Naive B cell (primary cell): Measurements from ENCODE around the gene ELOVL4. TPM values are rescaled to one million over a fixed set of nuclear protein-coding genes. Genes with fewer than 3 reads are reported as not detected.

ENCODE experiments used
- ATAC-seq, 2 donors: fragments of 150-1000 bp; cut with Tn5 transposase; 2 replicates each; pipeline ENCODE4 v1.10.0; 2021; ENCODE audit warnings: low read depth in 2 of 2, mild to moderate bottlenecking in 2 of 2, moderate library complexity in 2 of 2
- DNase-seq: peaks from one replicate; pipeline ENCODE4 v3.0.0; 2022
- H3K27ac Mint-ChIP-seq, 6 donors: one replicate each; pipeline ENCODE4 v1.8.0; 2020 to 2022; ENCODE audit warnings: mild to moderate bottlenecking in 6 of 6, mixed read lengths in 6 of 6, moderate library complexity in 5 of 6, inconsistent platforms in 2 of 6
- H3K27me3 Mint-ChIP-seq, 3 donors: one replicate each; pipeline ENCODE4 v1.8.0; 2021 to 2022; ENCODE audit warnings: mixed read lengths in 3 of 3, mild to moderate bottlenecking in 1 of 3
- H3K36me3 Mint-ChIP-seq, 2 donors: one replicate each; pipeline ENCODE4 v1.8.0; 2020 to 2022; ENCODE audit warnings: mixed read lengths in 2 of 2, inconsistent platforms in 1 of 2, mild to moderate bottlenecking in 1 of 2
- H3K4me1 Mint-ChIP-seq, 3 donors: one replicate each; pipeline ENCODE4 v1.8.0; 2020 to 2022; ENCODE audit warnings: mixed read lengths in 3 of 3, inconsistent platforms in 1 of 3, mild to moderate bottlenecking in 1 of 3, moderate library complexity in 1 of 3
- H3K4me3 Mint-ChIP-seq, 8 donors: one replicate each; pipeline ENCODE4 v1.8.0; 2020 to 2022; ENCODE audit warnings: mild to moderate bottlenecking in 8 of 8, mixed read lengths in 8 of 8, moderate library complexity in 8 of 8, inconsistent platforms in 2 of 8
- H3K9me3 Mint-ChIP-seq, 7 donors: one replicate each; pipeline ENCODE4 v1.8.0; 2020 to 2022; ENCODE audit warnings: mixed read lengths in 7 of 7, mild to moderate bottlenecking in 5 of 7, inconsistent platforms in 2 of 7, moderate library complexity in 1 of 7
- polyA plus RNA-seq, 6 donors: library from polyadenylated mRNA; unstranded; fragments of 300-500 nt; fragmentation: Illumina TruSeq; gene quantifications; one replicate each; pipeline ENCODE4 v1.2.3, GENCODE V29; 2021; ENCODE audit warnings: low read depth in 6 of 6

Gene ELOVL4
- polyA plus RNA-seq, 6 donors from 2014 or later = not detected

- H3K27ac Mint-ChIP-seq = no peak overlapping the region
- no peak overlapping the region for H3K4me3 Mint-ChIP-seq
- DNase-seq (no peak), ATAC-seq (no peak)
- H3K4me1 Mint-ChIP-seq = no peaks in the 10 kb centered on the region
- peaks cover 3 to 27% (median 19%) of the 10 kb centered on the region in 7 donors for H3K9me3 Mint-ChIP-seq
- H3K27me3 Mint-ChIP-seq = no peaks in the 10 kb centered on the region
- peaks cover 0 to 5% of the 10 kb centered on the region in 2 donors for H3K36me3 Mint-ChIP-seq
Measured at GRCh38 chr6:79895382-79896074, 51.8 kb downstream of the ELOVL4 start.

DNA sequence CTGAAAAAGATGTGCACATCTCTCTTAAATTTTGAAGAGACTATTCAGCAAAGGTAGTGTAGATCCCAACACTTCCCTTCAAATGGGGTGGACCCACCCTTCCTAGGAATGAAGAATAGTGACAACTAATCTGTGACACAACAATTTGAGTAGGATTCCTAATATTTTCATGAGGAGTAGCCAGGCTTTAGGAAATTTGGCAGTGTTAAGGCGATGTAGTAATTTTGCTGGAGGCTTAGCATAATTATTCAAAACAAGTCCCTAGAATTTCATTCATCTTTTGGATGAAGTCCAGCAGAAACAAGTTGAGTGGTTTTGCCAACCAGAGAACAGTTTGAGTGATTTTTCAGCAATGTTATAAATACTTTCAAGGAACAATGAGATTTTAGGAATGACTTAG, 52.4 kb downstream of the ELOVL4 start:
- ATAC-seq = no peak
- Mint-ChIP-seq H3K9me3 (peaks cover 4 to 33% (median 19%) of the 10 kb centered on the region in 7 donors), H3K27ac (no peak overlapping the region), H3K4me3 (no peak overlapping the region), H3K27me3 (no peaks in the 10 kb centered on the region), H3K4me1 (no peaks in the 10 kb centered on the region), H3K36me3 (peaks cover 0 to 7% of the 10 kb centered on the region in 2 donors)
- no peak for DNase-seq

GRCh38 chr6:79888587-79888986, 58.8 kb downstream of the ELOVL4 start:
- Mint-ChIP-seq H3K9me3 (peaks cover 4 to 35% (median 20%) of the 10 kb centered on the region in 7 donors), H3K4me1 (no peaks in the 10 kb centered on the region), H3K27me3 (no peaks in the 10 kb centered on the region), H3K36me3 (peaks cover 0 to 7% of the 10 kb centered on the region in 2 donors), H3K4me3 (no peak overlapping the region), H3K27ac (no peak overlapping the region)
- DNase-seq (no peak), ATAC-seq (no peak)

GRCh38 chr6:79878142-79878748, 69.1 kb downstream of the ELOVL4 start:
- H3K4me1 Mint-ChIP-seq = no peaks in the 10 kb centered on the region
- DNase-seq (no peak), ATAC-seq (no peak)

DNA sequence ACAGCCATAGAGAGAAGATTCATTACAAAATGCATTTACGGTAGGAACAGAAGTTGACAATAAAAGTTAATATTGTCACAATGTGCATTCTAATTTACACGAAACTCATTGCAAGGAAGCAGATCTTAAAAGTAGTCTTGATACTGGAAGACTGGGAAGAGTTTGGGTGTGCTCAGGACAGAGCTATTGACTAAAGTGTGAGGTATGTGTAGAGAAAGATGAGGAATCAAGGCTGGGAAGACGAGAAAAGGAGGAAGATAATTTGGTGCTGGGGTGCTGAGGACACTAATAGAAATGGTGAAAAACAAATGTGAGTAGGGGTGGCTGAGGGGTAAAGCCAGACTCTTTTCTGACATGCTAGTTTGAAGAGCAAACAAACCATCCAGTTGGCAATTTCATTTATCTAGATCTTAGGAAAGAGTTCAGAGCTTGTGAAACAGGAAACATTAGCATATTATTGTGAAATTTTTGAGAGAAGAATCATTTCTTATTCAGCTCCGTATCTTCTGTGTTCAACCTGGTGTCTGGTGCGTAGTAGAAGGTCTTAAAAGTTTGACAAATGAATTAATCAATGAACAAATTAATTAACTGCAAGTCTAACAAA, 72.7 kb downstream of the ELOVL4 start:
- Mint-ChIP-seq H3K9me3 (peaks cover 0 to 4% (median 0%) of the 10 kb centered on the region in 7 donors), H3K27me3 (peaks cover 26 to 36% (median 34%) of the 10 kb centered on the region in 3 donors), H3K36me3 (peaks cover 0 to 6% of the 10 kb centered on the region in 2 donors), H3K4me1 (peaks cover 0 to 4% (median 4%) of the 10 kb centered on the region in 3 donors), H3K27ac (no peak overlapping the region), H3K4me3 (no peak overlapping the region)
- no peak for DNase-seq
- ATAC-seq = no peak

More at GRCh38 chr6:79878142-79878748, 69.1 kb downstream of the ELOVL4 start:
- H3K27me3 Mint-ChIP-seq = peaks cover 17 to 37% (median 31%) of the 10 kb centered on the region in 3 donors
- H3K4me3 Mint-ChIP-seq = no peak overlapping the region
- H3K27ac Mint-ChIP-seq = peak overlapping the region in 1 of 6 donors; percentile 4
- H3K36me3 Mint-ChIP-seq = peaks cover 0 to 7% of the 10 kb centered on the region in 2 donors
- peaks cover 4 to 31% (median 9%) of the 10 kb centered on the region in 7 donors for H3K9me3 Mint-ChIP-seq

DNA sequence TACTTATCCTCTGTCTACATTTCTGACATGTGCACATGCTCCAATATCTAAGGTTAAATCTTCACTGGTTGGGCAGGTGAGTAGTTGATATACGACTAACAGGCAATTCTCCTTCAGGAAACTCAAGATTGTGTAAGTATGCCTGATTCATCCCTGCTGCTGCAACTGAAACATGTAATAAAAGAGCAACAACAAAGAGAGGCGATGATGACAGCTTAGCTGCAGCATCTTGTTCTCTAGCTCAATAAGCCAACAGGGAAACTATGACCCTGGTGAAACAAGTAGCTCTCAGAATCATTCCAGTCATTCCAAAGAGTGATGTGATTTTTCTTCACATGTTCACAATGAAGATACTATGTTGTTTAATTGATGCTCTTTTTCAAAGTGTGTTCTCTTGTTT, 74.4 kb downstream of the ELOVL4 start:
- no peak for ATAC-seq
- Mint-ChIP-seq H3K36me3 (no peaks in the 10 kb centered on the region), H3K27me3 (peaks cover 29 to 38% (median 33%) of the 10 kb centered on the region in 3 donors), H3K4me3 (no peak overlapping the region), H3K27ac (peak overlapping the region in 2 of 6 donors; percentile 3 to 62), H3K4me1 (peaks cover 0 to 10% (median 7%) of the 10 kb centered on the region in 3 donors), H3K9me3 (no peaks in the 10 kb centered on the region)
- DNase-seq = no peak

DNA sequence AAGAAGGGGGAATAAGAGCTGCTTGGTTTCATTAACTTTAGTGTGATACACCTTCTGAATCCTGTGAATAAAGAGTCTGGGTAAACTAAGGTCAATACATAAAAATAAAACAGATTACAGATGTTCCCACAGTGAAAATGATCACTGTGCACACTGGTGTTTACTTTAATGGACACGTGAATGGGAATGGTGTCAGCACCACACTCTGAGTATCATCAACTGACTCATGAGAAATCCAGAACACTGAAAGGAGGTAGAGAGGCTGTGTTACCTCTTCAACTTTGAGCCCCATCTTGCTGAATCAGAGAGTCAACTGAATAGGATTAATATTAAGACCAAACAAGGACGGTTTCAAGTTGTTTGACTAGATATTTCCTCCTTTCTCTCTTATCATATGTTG, 75.0 kb downstream of the ELOVL4 start:
- Mint-ChIP-seq H3K4me1 (peaks cover 0 to 10% (median 7%) of the 10 kb centered on the region in 3 donors), H3K9me3 (no peaks in the 10 kb centered on the region), H3K36me3 (no peaks in the 10 kb centered on the region), H3K27me3 (peaks cover 29 to 38% (median 31%) of the 10 kb centered on the region in 3 donors), H3K27ac (no peak overlapping the region), H3K4me3 (no peak overlapping the region)
- DNase-seq (no peak), ATAC-seq (no peak)

DNA sequence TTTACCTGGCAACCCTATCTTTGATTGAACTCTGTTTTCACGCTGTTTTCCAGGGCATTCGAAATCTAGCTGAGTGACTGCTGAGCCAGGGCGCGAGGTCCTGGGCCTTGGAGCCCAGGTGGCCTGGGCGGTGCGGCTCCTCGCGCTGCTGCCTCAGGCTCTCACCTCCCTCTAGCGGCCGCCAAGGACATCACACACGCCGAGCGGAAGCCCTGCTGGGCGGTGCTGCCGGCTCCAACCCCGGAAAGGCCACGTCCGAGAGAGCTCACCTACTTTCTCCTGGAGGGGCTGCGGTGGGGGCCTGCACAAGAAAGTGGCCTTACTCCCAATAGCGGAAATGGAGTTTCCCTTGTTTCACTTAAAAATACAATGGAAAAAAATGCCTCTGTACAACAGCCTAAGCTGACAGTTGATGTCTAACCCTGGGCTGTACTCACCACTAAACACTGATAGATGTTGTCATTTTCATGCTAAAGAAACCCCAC, 77.7 kb downstream of the ELOVL4 start:
- H3K4me3 Mint-ChIP-seq = peak overlapping the region in 7 of 8 donors; percentile 30 to 84 (median 58)
- DNase-seq (peak; percentile 61), ATAC-seq (peak; percentile 98 to 99)
- no peaks in the 10 kb centered on the region for H3K9me3 Mint-ChIP-seq
- H3K4me1 Mint-ChIP-seq = peaks cover 0 to 10% (median 7%) of the 10 kb centered on the region in 3 donors
- H3K27ac Mint-ChIP-seq = peak overlapping the region in 1 of 6 donors; percentile 16
- peaks cover 17 to 32% (median 29%) of the 10 kb centered on the region in 3 donors for H3K27me3 Mint-ChIP-seq
- H3K36me3 Mint-ChIP-seq = no peaks in the 10 kb centered on the region

- ATAC-seq (no peak), DNase-seq (no peak)
- peaks cover 0 to 10% (median 7%) of the 10 kb centered on the region in 3 donors for H3K4me1 Mint-ChIP-seq
- H3K27me3 Mint-ChIP-seq = peaks cover 13 to 27% (median 25%) of the 10 kb centered on the region in 3 donors
- no peak overlapping the region for H3K27ac Mint-ChIP-seq
- peak overlapping the region in 1 of 8 donors; percentile 3 for H3K4me3 Mint-ChIP-seq
- H3K9me3 Mint-ChIP-seq = no peaks in the 10 kb centered on the region
- no peaks in the 10 kb centered on the region for H3K36me3 Mint-ChIP-seq
Measured at GRCh38 chr6:79869184-79869583, 78.2 kb downstream of the ELOVL4 start.

GRCh38 chr6:79868098-79868722, 79.1 kb downstream of the ELOVL4 start:
- H3K4me3 Mint-ChIP-seq = no peak overlapping the region
- H3K27ac Mint-ChIP-seq = peak overlapping the region in 1 of 6 donors; percentile 65
- peak; percentile 10 for DNase-seq
- peaks cover 12 to 28% (median 24%) of the 10 kb centered on the region in 3 donors for H3K27me3 Mint-ChIP-seq
- no peak for ATAC-seq
- no peaks in the 10 kb centered on the region for H3K36me3 Mint-ChIP-seq
- peaks cover 0 to 10% (median 7%) of the 10 kb centered on the region in 3 donors for H3K4me1 Mint-ChIP-seq
- no peaks in the 10 kb centered on the region for H3K9me3 Mint-ChIP-seq

Other genes starting within 250 kb of the ELOVL4 start
- 1 to 10 TPM in 1 of 6 donors, under 1 TPM in 4, not detected in 1; 0.29 to 1.2 (median 0.78) TPM for gene TTK, start 57.1 kb upstream of the ELOVL4 start, polyA plus RNA-seq
- gene BCKDHB, start 159.1 kb upstream of the ELOVL4 start, polyA plus RNA-seq = 10 to 100 TPM; 19.6 to 38.0 (median 24.4) TPM